Measurements from ENCODE around the gene POFUT1.
"Not testable (repeated sequence)": the region's sequence is repeated elsewhere in the genome, so short reads cannot be mapped to it uniquely, and the experiment has no call there.

POFUT1 gene

DNA sequence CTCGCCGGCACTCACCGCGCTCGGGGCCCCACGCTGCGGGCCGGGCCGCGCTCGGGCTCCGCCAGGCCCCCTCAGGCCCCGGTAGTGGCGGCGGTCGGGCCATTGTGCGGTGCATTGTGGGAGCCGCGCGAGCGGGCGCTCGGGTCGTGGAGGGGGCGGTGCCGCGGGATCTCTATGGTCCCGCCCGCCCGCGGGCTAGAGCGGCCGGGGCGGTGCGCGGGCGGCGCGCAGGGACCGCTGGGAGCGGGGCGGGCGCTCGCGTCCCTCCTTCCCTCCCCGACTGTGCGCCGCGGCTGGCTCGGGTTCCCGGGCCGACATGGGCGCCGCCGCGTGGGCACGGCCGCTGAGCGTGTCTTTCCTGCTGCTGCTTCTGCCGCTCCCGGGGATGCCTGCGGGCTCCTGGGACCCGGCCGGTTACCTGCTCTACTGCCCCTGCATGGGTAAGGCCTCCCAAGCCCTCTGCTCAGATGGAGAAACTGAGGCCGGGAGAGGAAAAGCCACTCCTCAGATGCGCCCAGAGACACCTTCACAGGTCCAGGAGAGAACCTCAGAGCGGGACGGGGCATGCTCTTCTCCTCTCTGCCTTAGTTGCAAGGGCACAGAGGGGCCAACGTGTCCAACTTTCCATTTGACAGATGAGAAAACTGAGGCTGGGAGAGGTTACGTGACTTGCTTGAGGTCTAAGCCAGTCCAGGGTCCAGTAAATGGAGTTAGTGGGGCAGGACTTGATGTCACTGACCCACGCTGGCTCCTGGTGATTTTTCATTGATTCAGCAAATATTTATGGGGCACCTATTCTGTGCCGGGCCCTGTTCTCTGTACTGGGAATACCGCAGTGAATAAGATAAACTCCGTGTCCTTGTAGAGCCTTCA is at the start of gene POFUT1, which contains the start of gene PLAGL2:
Gene POFUT1 (plus strand): TSS at position 255 of the 873 bp plus-strand sequence. CDS start 62 bp downstream, at position 317.
Gene PLAGL2 (minus strand): TSS at position 118 of the 873 bp plus-strand sequence. CDS start 5,565 bp downstream, outside the sequence.
- DNase-seq, result peak; percentile 94

DNA sequence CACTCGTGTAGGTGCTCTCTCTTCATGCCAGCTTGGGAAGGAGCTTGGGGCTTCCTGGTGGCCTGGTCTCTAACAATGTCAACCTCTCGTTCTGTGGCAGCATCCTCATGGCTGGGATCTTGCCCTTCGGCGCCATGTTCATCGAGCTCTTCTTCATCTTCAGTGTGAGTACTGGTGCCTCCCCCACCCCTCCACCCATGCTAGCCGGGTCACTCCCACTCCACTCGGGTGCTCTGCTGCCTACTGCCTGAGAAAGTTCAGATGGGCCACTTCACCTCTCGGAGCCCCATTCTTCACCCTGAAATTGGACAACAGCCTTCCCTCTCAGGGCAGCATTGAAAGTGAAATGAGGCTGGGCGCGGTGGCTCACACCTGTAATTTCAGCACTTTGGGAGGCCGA is 49.3 kb upstream of the POFUT1 start:
- DNase-seq, result no peak

GRCh38 chr20:32158943-32159660 is 48.6 kb upstream of the POFUT1 start:
- peak; percentile 22 for DNase-seq

GRCh38 chr20:32159766-32160221 is 47.9 kb upstream of the POFUT1 start:
- no peak for DNase-seq

- no peak for DNase-seq
These were observed 47.3 kb upstream of the POFUT1 start for GRCh38 chr20:32160341-32160740.

DNA sequence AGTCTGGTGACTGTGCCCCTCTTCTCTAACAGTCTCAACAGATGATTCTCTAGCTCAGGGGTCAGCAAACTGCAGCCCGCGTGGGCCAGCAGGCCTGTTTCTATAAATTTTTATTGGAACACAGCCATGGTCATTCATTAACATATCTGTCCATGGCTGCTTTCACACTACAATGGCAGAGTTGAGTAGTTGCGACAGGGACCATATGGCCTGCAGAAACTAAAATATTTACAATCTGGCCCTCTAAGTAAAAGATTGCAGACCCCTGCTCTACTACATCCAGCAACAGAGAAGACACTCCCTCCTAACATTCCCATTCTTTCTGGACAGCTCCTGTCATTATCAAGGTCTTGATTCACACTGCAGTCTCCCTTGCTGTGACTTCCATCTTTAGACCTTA is 45.3 kb upstream of the POFUT1 start:
- DNase-seq, result no peak

GRCh38 chr20:32163951-32164350 is 43.7 kb upstream of the POFUT1 start:
- DNase-seq, result no peak

GRCh38 chr20:32164984-32165735 is 42.5 kb upstream of the POFUT1 start:
- no peak for DNase-seq

DNA sequence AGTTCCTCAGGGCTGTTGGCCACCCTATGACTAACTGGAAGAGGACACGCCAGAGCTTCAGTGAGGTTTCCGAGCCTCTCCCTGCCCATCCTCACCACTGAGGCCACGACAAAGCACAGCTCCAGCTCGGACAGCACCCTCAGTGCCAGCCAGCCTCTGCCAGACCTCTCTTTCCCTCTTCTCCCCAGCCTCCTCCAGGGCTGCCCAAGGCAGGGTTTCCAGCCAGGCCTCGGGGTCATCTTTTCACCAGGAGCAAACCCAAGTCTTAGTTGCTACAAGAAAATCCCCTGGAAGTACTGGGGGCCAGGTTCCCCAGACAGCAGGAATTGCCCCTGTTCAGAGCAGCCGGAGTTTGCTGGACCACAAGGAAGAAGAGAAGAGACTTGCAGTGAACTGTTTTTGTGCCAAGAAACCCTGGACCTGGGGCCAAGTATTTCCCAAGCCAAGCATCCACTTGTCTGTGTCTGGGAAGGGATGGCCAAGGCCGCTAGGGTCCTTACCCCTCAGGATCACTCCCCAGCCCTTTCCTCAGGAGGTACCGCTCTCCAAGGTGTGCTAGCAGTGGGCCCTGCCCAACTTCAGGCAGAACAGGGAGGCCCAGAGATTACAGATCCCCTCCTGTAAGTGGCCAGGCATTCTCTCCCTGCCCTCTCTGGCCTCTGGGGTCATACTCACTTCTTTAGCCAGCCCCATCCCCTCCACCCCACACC is 41.7 kb upstream of the POFUT1 start:
- no peak for DNase-seq

GRCh38 chr20:32167552-32167951 is 40.1 kb upstream of the POFUT1 start:
- DNase-seq, result no peak

GRCh38 chr20:32168184-32168910 is 39.3 kb upstream of the POFUT1 start:
- DNase-seq, result no peak

DNA sequence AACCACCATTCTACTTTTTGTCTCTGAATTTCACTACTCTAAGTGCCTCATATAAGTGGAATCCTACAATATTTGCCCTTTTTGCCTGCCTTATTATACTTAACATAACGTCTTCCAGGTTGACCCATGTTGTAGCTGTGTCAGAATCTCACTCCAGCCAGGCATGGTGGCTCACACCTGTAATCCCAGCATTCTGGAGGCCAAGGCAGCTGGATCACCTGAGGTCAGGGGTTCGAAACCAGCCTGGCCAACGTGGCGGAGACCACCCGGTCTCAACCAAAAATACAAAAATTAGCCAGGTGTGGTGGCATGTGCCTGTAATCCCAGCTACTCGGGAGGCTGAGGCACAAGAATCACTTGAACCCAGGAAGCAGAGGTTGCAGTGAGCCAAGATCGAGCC is 30.0 kb upstream of the POFUT1 start:
- DNase-seq, result not testable (repeated sequence)

GRCh38 chr20:32179515-32179914 is 28.2 kb upstream of the POFUT1 start:
- no peak for DNase-seq

GRCh38 chr20:32179934-32180333 is 27.7 kb upstream of the POFUT1 start:
- DNase-seq, result no peak

DNA sequence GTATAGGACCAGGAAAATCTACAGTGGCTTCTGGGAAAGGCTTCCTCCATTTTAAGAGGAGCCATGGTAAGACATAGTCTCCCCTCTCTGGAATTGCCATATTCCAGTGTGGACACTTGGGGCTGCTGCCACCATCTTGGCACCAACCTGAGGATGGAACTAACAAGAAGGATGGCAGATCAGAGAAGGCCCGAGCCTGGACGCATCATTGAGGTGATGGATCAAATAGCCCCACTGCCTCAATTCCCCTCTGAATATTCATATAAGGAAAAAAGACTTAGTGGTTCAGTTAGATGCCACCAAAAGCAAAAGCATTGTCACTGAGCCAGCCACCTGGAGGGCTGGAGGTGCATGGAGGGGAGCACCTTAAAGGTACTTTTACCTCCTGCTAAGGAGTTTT is 26.1 kb upstream of the POFUT1 start:
- DNase-seq, result no peak

DNA sequence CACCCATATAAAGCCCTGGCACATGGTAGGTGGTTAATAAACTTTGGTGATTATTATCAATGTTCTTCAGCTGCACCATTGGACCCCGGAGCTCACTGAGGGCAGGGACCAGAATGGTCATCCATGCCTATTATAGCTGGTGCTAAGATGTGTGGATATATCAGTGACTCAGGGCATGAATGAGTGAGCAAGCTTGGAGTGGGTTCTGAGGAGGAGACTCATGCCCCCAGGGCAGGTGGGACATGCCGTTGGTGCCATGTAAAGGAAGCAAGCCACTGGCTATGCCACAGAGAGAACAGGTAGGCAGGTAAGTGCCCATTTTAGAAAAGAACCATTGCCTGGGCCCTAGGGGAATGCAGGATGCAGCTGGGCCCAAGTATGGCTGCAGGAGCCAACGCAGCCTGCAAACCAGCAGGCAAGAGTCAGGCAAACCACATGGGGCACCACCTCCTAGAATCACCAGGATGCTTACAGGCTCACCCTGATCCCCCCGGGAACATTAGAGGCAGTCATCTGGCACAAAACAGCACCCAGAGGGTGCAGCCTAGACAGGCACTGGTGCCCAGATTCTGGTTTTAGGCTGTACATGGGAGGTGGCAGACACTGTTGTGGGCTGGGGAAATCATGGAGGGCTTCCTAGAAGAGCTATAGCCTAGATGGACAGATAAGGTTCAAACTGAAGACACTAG is 23.6 kb upstream of the POFUT1 start:
- DNase-seq, result no peak

- no peak for DNase-seq
These were observed 22.6 kb upstream of the POFUT1 start for GRCh38 chr20:32184961-32185603.

- no peak for DNase-seq
These were observed 21.2 kb upstream of the POFUT1 start for GRCh38 chr20:32186506-32186905.

GRCh38 chr20:32188376-32189122 is 19.1 kb upstream of the POFUT1 start:
- no peak for DNase-seq

- no peak for DNase-seq
These were observed 18.6 kb upstream of the POFUT1 start for GRCh38 chr20:32189123-32189410.

Measured in stimulated activated CD4-positive, alpha-beta T cell treated with anti-CD3 and anti-CD28 coated beads, Interleukin-15, amount 100 ng/mL, for 24 hours (primary cell).